NCI-H1417 (cell line): Measurements from ENCODE around the gene SPAAR.
A peak's percentile ranks its signal among the peaks of the same experiment; 100 is the strongest.
"Not testable (repeated sequence)": the region's sequence is repeated elsewhere in the genome, so short reads cannot be mapped to it uniquely, and the experiment has no call there.

Experiments
- DNase-seq, 3 experiments: peaks; one replicate each; lab custom pipeline; 2025; lab: John Stamatoyannopoulos, UW

SPAAR gene

DNA sequence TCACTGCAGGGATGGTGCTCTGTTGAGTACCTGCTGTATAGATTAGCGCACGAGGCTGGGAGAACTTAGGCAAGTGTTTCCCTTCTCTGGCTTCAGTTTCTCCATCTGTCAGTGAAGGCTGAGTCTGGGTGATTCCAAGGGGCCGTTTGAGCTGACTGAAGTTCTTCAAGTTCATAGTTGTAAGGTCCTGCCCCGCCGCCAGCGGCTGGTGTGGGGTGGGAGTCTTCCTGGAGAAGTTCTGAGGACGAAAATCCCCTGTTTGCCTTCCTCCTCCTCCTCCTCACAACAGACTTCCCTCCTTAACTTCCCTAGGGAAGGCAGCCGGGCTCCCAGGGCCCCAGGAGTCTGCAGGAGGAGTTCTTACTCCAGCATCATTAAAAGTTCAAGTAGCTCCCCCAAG is 5.0 kb upstream of the SPAAR start:
- no peak for DNase-seq

DNA sequence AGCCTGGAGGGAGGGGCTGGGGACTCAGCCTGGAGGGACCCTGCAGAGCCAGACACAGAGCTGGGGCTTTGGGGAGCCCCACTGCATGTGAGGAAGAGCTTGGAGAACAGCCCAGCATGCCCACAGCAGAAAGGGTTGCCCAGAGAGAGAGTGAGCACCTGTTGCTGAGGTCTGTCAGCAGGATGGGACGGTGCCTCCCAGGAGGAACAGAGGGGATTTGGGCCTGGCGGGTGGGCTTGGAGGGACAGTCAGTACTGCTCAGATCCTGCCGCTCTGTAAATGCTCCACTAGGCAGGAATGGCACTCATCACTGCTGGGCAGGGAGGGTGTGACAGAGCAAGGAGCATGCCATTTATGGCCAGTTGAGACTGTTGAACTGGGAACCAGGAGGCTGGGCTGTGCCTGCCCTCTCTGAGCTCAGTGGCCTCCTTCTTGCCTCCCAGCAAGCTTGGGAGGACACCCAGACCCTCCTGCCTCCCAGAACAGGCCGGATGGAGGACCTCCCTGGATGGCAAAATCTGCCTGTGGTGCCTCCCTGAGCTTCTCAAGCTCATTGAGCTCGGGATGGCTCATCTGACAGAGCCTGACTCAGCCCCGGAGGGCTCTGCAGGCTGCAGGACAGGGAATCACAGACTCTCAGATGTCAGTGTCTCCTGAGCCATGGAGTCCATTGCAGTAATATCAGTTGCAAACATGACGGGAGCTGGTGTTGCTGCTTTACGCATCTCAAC is 4.1 kb upstream of the SPAAR start:
- DNase-seq: no peak

- peak in 1 of 3 experiments; percentile 38 for DNase-seq
Observed at GRCh38 chr9:35905912-35906679, 3.2 kb upstream of the SPAAR start, which contains the start of gene HRCT1. Gene HRCT1, plus strand, starts transcription at chr9:35906202. Its CDS starts 86 bp downstream, at chr9:35906288.

DNA sequence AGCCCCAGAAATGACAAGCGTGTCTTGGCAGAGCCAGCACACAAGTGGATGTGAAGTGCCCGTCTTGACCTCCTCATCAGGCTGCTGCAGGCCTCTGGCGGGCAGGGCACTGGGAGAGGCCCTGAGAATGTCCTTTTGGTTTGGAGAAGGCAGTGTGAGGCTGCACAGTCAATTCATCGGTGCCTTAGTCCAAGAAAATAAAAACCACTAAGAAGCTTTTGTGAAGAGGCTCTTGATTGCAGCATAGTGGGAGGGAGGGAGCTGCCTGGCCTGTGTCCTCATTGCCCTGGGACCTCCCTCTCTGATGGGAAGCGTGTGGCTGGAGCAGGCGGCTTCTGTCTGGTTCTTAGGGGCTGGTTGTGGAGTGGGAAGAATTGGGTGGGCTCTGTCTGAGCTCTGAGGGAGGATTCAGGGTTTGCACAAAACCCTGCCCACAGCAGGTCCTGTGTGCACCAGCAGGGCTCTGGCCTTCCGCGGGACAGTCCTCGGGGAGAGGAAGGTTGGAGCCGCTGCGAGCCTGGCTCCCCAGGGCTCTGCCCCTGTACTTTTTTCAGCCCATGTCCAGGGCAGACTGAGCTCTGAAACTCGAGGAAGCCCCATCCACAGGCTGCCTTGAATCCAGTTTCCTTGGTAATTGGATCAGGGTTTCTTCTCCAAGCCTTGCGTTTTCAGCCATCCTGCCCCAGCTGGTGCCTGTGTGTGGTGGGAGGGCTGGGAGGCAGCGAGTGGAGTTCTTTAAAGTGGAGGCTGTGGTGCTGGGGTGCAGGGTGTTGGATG is 2.2 kb upstream of the SPAAR start:
- DNase-seq: no peak

GRCh38 chr9:35907711-35908503 is 1.4 kb upstream of the SPAAR start:
- peak; percentile 7 to 33 (median 24) for DNase-seq

DNA sequence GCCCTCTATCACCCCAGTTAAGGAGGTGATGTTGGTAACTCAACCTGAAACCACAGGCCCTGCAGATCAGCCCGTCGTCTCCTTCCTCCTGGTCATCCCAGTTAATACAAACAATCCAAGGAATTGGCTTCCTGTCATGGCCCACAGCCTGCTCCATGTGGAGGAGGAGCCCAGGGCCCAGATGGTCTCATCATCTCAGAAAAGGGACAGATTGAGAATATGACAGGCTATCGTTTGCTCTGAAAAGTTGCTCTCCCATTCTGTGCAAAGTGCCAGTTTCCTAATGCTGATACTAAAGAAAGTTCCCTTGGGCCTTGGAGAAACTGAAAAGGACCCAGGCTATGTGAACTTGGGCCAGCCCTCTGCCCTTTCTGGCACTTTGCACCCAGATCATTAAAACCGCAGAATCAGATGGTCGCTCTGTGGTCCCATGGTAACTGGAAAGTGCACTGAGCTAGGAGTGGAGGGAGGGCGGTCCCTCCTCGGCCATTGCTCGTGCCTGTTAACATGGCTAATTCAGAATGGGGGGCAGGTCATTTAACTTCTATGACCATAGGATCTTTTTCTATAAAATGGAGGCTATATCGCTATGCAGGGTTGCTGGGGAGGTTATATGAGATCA is 675 bp upstream of the SPAAR start:
- DNase-seq: no peak

DNA sequence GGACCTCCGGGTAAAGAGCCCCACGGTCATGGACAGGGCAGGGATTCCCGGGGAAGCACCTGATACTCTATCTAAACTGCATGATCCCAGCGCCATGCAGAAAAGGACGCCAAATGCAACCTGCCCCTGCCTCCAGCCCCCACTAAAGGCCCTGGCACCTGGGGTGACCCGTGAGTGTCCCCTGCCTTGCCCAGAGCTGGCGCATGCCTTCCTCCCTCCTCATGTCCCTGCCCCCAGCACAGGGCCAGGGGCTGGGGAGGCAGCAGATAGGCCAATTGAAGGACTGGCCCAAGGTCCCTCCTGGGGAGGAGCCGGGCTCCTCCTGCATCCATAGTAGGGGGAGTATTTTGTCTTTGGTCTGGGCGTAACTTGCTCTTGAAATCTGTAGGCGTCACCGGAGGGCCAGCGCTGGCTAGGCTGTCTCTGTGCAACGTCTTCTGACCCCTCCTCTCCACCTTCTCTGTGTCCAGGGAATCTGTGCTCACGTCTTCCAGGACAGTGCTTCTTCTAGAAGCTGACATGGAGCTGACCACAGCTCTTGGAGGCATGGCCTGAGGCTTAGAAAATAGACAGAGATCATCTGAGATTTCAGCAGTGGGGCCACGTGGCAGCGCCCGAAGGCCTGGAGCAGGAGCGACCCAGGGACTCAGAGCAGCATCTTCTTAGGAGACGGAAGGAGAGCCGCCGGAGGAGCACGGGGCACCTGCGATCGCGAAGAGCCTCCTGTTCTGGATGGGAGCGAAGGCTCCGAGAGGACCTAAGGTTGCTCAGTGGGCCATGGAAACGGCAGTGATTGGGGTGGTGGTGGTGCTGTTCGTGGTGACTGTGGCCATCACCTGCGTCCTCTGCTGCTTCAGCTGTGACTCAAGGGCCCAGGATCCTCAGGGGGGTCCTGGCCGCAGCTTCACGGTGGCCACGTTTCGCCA is 660 bp downstream of the SPAAR start:
- no peak for DNase-seq

GRCh38 chr9:35910613-35911359 is 1.5 kb downstream of the SPAAR start:
- peak in 1 of 3 experiments; percentile 9 for DNase-seq

GRCh38 chr9:35911690-35912089 is 2.4 kb downstream of the SPAAR start:
- DNase-seq: no peak

- no peak for DNase-seq
Observed at GRCh38 chr9:35912791-35913400, 3.6 kb downstream of the SPAAR start.

DNA sequence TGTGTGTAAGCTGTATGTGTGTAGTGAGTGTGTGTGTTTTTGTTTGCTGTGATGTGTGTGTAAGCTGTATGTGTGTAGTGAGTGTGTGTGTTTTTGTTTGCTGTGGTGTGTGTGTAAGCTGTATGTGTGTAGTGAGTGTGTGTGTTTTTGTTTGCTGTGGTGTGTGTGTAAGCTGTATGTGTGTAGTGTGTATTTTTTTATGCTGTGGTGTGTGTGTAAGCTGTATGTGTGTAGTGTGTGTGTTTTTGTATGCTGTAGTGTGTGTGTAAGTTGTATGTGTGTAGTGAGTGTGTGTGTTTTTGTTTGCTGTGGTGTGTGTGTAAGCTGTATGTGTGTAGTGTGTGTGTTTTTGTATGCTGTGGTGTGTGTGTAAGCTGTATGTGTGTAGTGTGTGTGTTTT is 4.1 kb downstream of the SPAAR start:
- DNase-seq: not testable (repeated sequence)

- DNase-seq: no peak
Observed at GRCh38 chr9:35914301-35914807, 5.1 kb downstream of the SPAAR start.

DNA sequence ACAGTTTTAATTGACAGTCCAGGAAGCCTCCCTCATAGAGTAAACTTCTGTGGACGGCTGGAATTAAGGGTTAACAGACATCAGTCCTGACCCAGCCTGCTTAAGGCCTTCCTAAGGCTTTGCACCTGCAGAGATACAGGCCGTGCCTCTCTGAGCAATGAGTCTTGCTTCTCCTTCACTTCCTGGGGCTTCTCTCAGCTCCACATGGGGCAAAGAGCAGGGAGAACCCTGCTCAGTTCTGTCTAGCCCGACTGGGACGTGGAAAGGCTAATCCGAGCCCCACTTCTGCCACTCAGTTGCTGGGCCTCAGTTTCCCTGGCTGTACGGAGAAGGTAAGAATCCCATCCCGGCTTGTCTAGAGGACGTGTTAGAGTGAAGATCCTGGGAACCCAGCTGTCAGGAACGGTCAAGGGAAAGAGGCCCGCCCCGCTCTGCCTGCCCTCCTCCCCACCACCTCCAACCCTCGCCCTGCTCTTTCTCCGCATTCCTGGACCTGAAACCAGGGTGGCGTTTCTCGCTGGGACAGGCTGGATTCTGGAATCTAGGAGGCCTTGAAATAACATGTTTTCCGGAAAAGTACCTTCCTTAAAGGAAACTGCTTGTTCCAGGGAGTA is 6.5 kb downstream of the SPAAR start:
- DNase-seq: no peak

DNA sequence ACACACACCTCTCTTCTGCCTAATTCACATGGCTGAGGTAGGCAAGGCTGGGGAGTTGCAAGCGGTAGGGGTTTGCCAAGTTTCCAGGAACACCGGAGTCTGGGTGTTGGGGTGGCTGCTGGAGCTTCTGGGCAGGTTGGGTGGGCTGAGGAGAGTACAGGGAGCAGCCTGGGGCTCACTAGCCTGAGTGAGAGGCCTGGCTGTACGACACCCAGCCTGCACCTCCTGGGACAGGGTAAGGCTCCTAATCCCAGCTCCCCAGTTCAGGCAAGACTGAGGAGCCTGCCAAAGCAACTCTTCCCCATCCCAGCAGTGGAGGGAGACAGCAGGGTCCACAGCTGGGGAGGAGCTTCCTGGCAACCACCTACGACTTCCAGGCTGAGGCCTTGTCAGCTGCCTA is 8.0 kb downstream of the SPAAR start:
- DNase-seq: no peak

DNA sequence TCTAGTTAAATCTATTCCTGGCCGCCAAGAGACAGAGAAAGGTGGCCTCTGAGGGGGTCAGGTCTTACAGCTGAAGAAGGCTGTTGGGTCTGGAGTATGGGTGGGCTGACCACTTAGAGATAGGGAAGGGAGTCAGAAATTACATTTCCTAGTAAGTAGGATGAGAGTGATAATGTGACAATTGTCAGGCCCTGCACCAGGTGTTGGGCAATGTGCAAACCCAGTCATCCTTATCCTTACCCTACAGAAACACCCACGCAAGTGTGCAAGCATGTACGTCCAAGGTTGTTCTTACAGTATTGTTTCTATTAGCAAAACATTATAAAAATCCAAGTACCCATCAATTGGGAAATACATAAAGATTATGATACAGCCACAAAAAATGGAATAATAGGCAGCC is 9.5 kb downstream of the SPAAR start:
- no peak for DNase-seq

DNA sequence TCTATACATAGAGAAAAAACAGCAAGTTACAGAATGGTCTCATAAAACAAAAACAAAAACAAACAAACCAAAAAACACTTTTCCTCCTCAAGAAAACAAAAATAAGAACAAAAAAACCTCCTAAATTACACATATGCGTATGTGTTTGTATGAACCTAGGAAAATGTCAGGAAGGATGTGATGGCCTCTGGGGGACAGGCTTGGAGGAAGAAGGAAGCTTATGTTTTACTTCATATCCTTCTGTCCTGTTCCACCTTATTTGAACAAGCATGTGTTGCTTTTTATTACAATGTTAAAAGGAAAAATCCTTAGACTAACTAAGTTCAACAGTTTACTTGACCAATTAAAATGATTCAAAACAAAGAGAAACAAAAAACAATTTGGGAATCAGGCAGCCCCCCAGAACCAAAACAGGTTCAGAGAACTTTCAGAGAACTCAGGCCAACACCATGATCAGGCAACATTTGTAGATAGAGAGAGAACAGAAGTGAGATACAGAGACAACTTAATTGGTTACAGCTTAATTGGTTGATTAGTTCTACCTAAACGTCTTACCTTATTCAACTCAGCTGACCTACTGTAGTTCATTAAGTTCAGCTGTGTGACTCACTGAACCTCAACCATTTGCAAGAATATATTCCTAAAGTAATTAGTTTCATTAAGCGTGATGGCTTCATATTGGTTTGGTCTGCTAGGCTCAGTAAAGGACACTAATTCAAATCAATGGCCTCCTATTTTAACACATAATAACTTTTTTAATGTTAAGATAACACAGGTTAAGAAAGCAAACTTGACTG is 10.1 kb downstream of the SPAAR start:
- DNase-seq: no peak

- DNase-seq: peak in 1 of 3 experiments; percentile 10
Observed at GRCh38 chr9:35920051-35920620, 10.8 kb downstream of the SPAAR start.
